Hypothalamus (tissue), 51 donors: ENCODE data around the gene ENOX1.
"Not testable (repeated sequence)": the region's sequence is repeated elsewhere in the genome, so short reads cannot be mapped to it uniquely, and the experiment has no call there.

Experiments
- DNase-seq, 51 donors: peaks; one replicate each; lab custom pipeline; 2025; lab: John Stamatoyannopoulos, UW

Gene ENOX1

GRCh38 chr13:43445668-43446067, 341.1 kb downstream of the ENOX1 start:
- DNase-seq: no peak

GRCh38 chr13:43444081-43444480, 342.7 kb downstream of the ENOX1 start:
- DNase-seq: no peak

GRCh38 chr13:43441899-43442499, 344.8 kb downstream of the ENOX1 start:
- DNase-seq: no peak

GRCh38 chr13:43441464-43441863, 345.3 kb downstream of the ENOX1 start:
- DNase-seq: no peak

GRCh38 chr13:43434191-43434590, 352.6 kb downstream of the ENOX1 start:
- no peak for DNase-seq

GRCh38 chr13:43433691-43434141, 353.1 kb downstream of the ENOX1 start:
- no peak for DNase-seq

GRCh38 chr13:43432958-43433357, 353.8 kb downstream of the ENOX1 start:
- DNase-seq: no peak

- DNase-seq: no peak
These were observed 354.9 kb downstream of the ENOX1 start for GRCh38 chr13:43431841-43432240.

- DNase-seq: no peak
These were observed 355.5 kb downstream of the ENOX1 start for GRCh38 chr13:43431290-43431716.

GRCh38 chr13:43428545-43429296, 358.1 kb downstream of the ENOX1 start:
- DNase-seq: no peak

- no peak for DNase-seq
These were observed 360.4 kb downstream of the ENOX1 start for GRCh38 chr13:43426355-43426754.

- no peak for DNase-seq
These were observed 361.5 kb downstream of the ENOX1 start for GRCh38 chr13:43425234-43425633.

GRCh38 chr13:43424412-43424811, 362.4 kb downstream of the ENOX1 start:
- DNase-seq: no peak

GRCh38 chr13:43422116-43422515, 364.7 kb downstream of the ENOX1 start:
- no peak for DNase-seq

GRCh38 chr13:43416842-43417241, 369.9 kb downstream of the ENOX1 start:
- DNase-seq: not testable (repeated sequence)

- not testable (repeated sequence) for DNase-seq
These were observed 370.4 kb downstream of the ENOX1 start for GRCh38 chr13:43416408-43416807.

- DNase-seq: not testable (repeated sequence)
These were observed 370.8 kb downstream of the ENOX1 start for GRCh38 chr13:43415903-43416391.

GRCh38 chr13:43414111-43414510, 372.7 kb downstream of the ENOX1 start:
- no peak for DNase-seq

- peak in 35 of 51 donors; percentile 3 to 68 (median 28) for DNase-seq
These were observed 375.0 kb downstream of the ENOX1 start for GRCh38 chr13:43411741-43412140.

GRCh38 chr13:43411211-43411610, 375.6 kb downstream of the ENOX1 start:
- DNase-seq: peak in 3 of 51 donors; percentile 15 to 41 (median 33)

GRCh38 chr13:43408274-43408673, 378.5 kb downstream of the ENOX1 start:
- DNase-seq: no peak

- DNase-seq: no peak
These were observed 379.7 kb downstream of the ENOX1 start for GRCh38 chr13:43407023-43407581.
